Heart left ventricle (tissue), 13 donors: ENCODE results near the gene DNAJC6.

Experiments
- CTCF ChIP-seq, 12 donors: fragments of 200-600 bp; sonication (generic) in 4 of 12; IDR thresholded peaks; one replicate each; pipeline versions ENCODE4 v1.5.0 to v1.8.0; 2018 to 2022; ENCODE audit warnings: antibody characterized with exemption in 12 of 12, mild to moderate bottlenecking in 5 of 12
- POLR2A ChIP-seq, 2 donors: fragments of 450-650 bp; IDR thresholded peaks; one replicate each; pipeline ENCODE4 v1.6.1; 2017; ENCODE audit warnings: antibody characterized with exemption in 2 of 2, mild to moderate bottlenecking in 2 of 2, moderate library complexity in 2 of 2
- donor health status: ischemic (EF 13 %, LVEDD 7.1; RV severe dilation, severe dysfunction).
- donor health status: DM: no; HTN: yes; CAD: no.
- donor health status: DM: no; HTN: no; CAD: no.
- donor health status: ischemic (EF 25% LVEDD 6.9; RV normal size, moderate dysfunction).
- donor health status: ischemic (EF 25% LVEDD 5.7; RV mildly dilated, moderate dysfunction).
- donor health status: ischemic (EF 35%, LVEDD 5.7; RV mildly dilated, moderate dysfunction).
- donor health status: nonischemic (EF 11% LVEDD 7.7; RV severe dilation, severe dysfunction).
- donor health status: DM: yes; HTN: yes; CAD: no.
- donor health status: PGD.
- donor health status: ischemic (EF 29% LVEDD 5.4; RV normal size, mild dysfunction).
- donor health status: nonischemic (EF 23%, LVEDD 6.1; RV moderate dilation, normal function).

GRCh38 chr1:65355031-65355712 lies 45.8 kb downstream of the DNAJC6 start:
- TF ChIP-seq CTCF (IDR thresholded peaks at IDR 0.05) (no peak), POLR2A (IDR thresholded peaks at IDR 0.05) (no peak)
